Hepatocyte (in vitro differentiated cells): ENCODE data around the gene UTS2B. TPM values are rescaled to one million over a fixed set of nuclear protein-coding genes. Genes with fewer than 3 reads are reported as not detected.

Experiments
- DNase-seq: peaks from one replicate; pipeline ENCODE4 v3.0.0-alpha.2; 2016; ENCODE audit warnings: low spot score
- H2AFZ ChIP-seq: fragments of 200-600 bp; sonication (generic); 2 replicates; pipeline ENCODE4 v1.6.0; 2016; ENCODE audit warnings: antibody characterized with exemption, mild to moderate bottlenecking
- H3K27ac ChIP-seq: fragments of 200-600 bp; sonication (generic); 2 replicates; pipeline ENCODE4 v1.5.1; 2016; ENCODE audit warnings: mild to moderate bottlenecking
- H3K27me3 ChIP-seq: fragments of 200-600 bp; sonication (generic); 2 replicates; pipeline ENCODE4 v1.6.1; 2016
- H3K36me3 ChIP-seq: fragments of 200-600 bp; sonication (generic); replicated peaks from 2 replicates; pipeline ENCODE4 v1.5.1; 2016; ENCODE audit warnings: low read depth; ENCODE audit not compliant: insufficient read depth
- H3K4me1 ChIP-seq: fragments of 200-600 bp; sonication (generic); 2 replicates; pipeline ENCODE4 v1.5.1; 2016; ENCODE audit warnings: mild to moderate bottlenecking, moderate library complexity; ENCODE audit not compliant: insufficient read depth
- H3K4me2 ChIP-seq: fragments of 200-600 bp; sonication (generic); 2 replicates; pipeline ENCODE4 v1.6.0; 2016
- H3K4me3 ChIP-seq: fragments of 200-600 bp; sonication (generic); 2 replicates; pipeline ENCODE4 v1.5.1; 2016; ENCODE audit warnings: mild to moderate bottlenecking
- H3K79me2 ChIP-seq: fragments of 200-600 bp; sonication (generic); 2 replicates; pipeline ENCODE4 v1.6.0; 2017; ENCODE audit warnings: mild to moderate bottlenecking
- H3K9me2 ChIP-seq: fragments of 200-600 bp; sonication (generic); replicated peaks from 2 replicates; pipeline ENCODE4 v1.6.0; 2017; ENCODE audit warnings: mild to moderate bottlenecking; ENCODE audit not compliant: insufficient read depth
- H3K9me3 ChIP-seq: fragments of 200-600 bp; sonication (generic); 2 replicates; pipeline ENCODE4 v1.5.1; 2016; ENCODE audit warnings: low read depth, mild to moderate bottlenecking
- H4K20me1 ChIP-seq: fragments of 200-600 bp; sonication (generic); 2 replicates; pipeline ENCODE4 v1.6.0; 2016; ENCODE audit warnings: mild to moderate bottlenecking; ENCODE audit not compliant: insufficient read depth, poor library complexity, severe bottlenecking
- CTCF ChIP-seq: fragments of 200-600 bp; sonication (generic); IDR thresholded peaks from 2 replicates; pipeline ENCODE4 v1.5.1; 2016; ENCODE audit warnings: antibody characterized with exemption, mild to moderate bottlenecking; ENCODE audit not compliant: poor library complexity
- EZH2 ChIP-seq: fragments of 200-600 bp; sonication (generic); IDR thresholded peaks from 2 replicates; pipeline ENCODE4 v1.6.1; 2016; ENCODE audit warnings: antibody characterized with exemption, mild to moderate bottlenecking, borderline replicate concordance
- EZH2phosphoT487 ChIP-seq: fragments of 200-600 bp; sonication (generic); IDR thresholded peaks from one replicate; pipeline ENCODE4 v1.6.1; 2018; ENCODE audit warnings: antibody characterized with exemption, mild to moderate bottlenecking, low read depth, moderate library complexity; ENCODE audit not compliant: unreplicated experiment, severe bottlenecking
- WGBS: methylation state at CpG from one replicate; pipeline ENCODE4 v1.1.6; 2016; ENCODE audit warnings: low lambda C conversion rate; ENCODE audit errors: missing lambda C conversion rate; 5-methylcytosine and 5-hydroxymethylcytosine counted together
- polyA plus RNA-seq: library from polyadenylated mRNA; unstranded; fragments of >200 nt; fragmentation: Nextera tagmentation; extraction: Ambion mirVana; gene quantifications from 2 replicates; pipeline ENCODE4 v1.2.1, GENCODE V29; 2016
- total RNA-seq: library from RNA; depleted of rRNA; stranded (reverse); fragments of >200 nt; gene quantifications from 2 replicates; pipeline ENCODE4 v1.2.3, GENCODE V29; 2014

The UTS2B gene
- total and polyA plus RNA-seq, 2 experiments from 2014 or later = 0.07 to 0.19 TPM

- Histone ChIP-seq H2AFZ (no peak overlapping the region), H3K36me3 (no peaks in the 10 kb centered on the region), H3K27ac (no peak overlapping the region), H3K4me1 (no peaks in the 10 kb centered on the region), H3K27me3 (no peaks in the 10 kb centered on the region), H3K4me2 (no peak overlapping the region), H3K9me3 (no peaks in the 10 kb centered on the region), H3K4me3 (no peak overlapping the region), H3K9me2 (no peaks in the 10 kb centered on the region), H4K20me1 (no peaks in the 10 kb centered on the region), H3K79me2 (no peaks in the 10 kb centered on the region)
- no peak for DNase-seq
- TF ChIP-seq CTCF = peak; percentile 57
- no peak for TF ChIP-seq EZH2phosphoT487
- TF ChIP-seq EZH2 = no peak
- WGBS = 24% methylated on average over 2 of the region's 2 CpGs
Measured at GRCh38 chr3:191244242-191244867, 86.0 kb downstream of the UTS2B start.

- Histone ChIP-seq H4K20me1 (no peaks in the 10 kb centered on the region), H3K9me3 (no peaks in the 10 kb centered on the region), H3K79me2 (no peaks in the 10 kb centered on the region), H3K36me3 (no peaks in the 10 kb centered on the region), H3K27ac (no peak overlapping the region), H2AFZ (no peak overlapping the region), H3K4me3 (no peak overlapping the region), H3K4me2 (no peak overlapping the region), H3K4me1 (peaks cover 7% of the 10 kb centered on the region), H3K27me3 (no peaks in the 10 kb centered on the region), H3K9me2 (no peaks in the 10 kb centered on the region)
- no peak for TF ChIP-seq CTCF
- TF ChIP-seq EZH2phosphoT487 = no peak
- TF ChIP-seq EZH2 = no peak
- WGBS = 97% methylated on average over 5 of the region's 5 CpGs
- no peak for DNase-seq
Measured at GRCh38 chr3:191240486-191240885, 89.8 kb downstream of the UTS2B start.

GRCh38 chr3:191239407-191240031, 90.8 kb downstream of the UTS2B start:
- Histone ChIP-seq H3K9me3 (no peaks in the 10 kb centered on the region), H3K27ac (no peak overlapping the region), H3K4me2 (no peak overlapping the region), H2AFZ (no peak overlapping the region), H3K4me3 (no peak overlapping the region), H3K79me2 (no peaks in the 10 kb centered on the region), H3K9me2 (no peaks in the 10 kb centered on the region), H3K4me1 (peaks cover 7% of the 10 kb centered on the region), H3K36me3 (no peaks in the 10 kb centered on the region), H3K27me3 (no peaks in the 10 kb centered on the region), H4K20me1 (no peaks in the 10 kb centered on the region)
- WGBS = 77% methylated on average over 1 of the region's 1 CpG
- DNase-seq = no peak
- no peak for TF ChIP-seq CTCF
- no peak for TF ChIP-seq EZH2phosphoT487
- TF ChIP-seq EZH2 = no peak
